SK-N-SH treated with all-trans-retinoic acid at 6 μM for 48 hours (cell line): ENCODE measurements around the gene INAVA.

Experiments used
- ATAC-seq: fragments of 200-7000 bp; cut with Tn5 transposase; 3 replicates; pipeline ENCODE4 v1.9.1; 2020; ENCODE audit warnings: mild to moderate bottlenecking, moderate library complexity
- ARNTL ChIP-seq: fragments of 450-650 bp; formaldehyde crosslinking; IDR thresholded peaks from 2 replicates; pipeline ENCODE4 v1.5.0; 2020; ENCODE audit warnings: low read depth, mild to moderate bottlenecking, moderate library complexity, borderline replicate concordance
- BACH2 ChIP-seq: fragments of 250-450 bp; sonication (Bioruptor Pico); IDR thresholded peaks from 2 replicates; pipeline ENCODE4 v1.9.0; 2021; ENCODE audit warnings: mild to moderate bottlenecking, borderline replicate concordance
- CSDC2 ChIP-seq: fragments of 250-450 bp; sonication (Bioruptor Pico); IDR thresholded peaks from 2 replicates; pipeline ENCODE4 v1.5.0; 2020; ENCODE audit warnings: mild to moderate bottlenecking, moderate library complexity
- CSRNP3 ChIP-seq: fragments of 250-450 bp; sonication (Bioruptor Pico); IDR thresholded peaks from 2 replicates; pipeline ENCODE4 v1.5.1; 2021; ENCODE audit warnings: mild to moderate bottlenecking, moderate library complexity
- ESRRG ChIP-seq: fragments of 250-450 bp; sonication (Bioruptor Pico); IDR thresholded peaks from 2 replicates; pipeline ENCODE4 v1.6.1; 2021; ENCODE audit warnings: mild to moderate bottlenecking
- GLIS3 ChIP-seq: fragments of 250-450 bp; sonication (Bioruptor Pico); IDR thresholded peaks from 2 replicates; pipeline ENCODE4 v1.5.0; 2020; ENCODE audit warnings: mild to moderate bottlenecking, moderate library complexity
- ISL1 ChIP-seq: fragments of 250-450 bp; sonication (Bioruptor Pico); IDR thresholded peaks from 2 replicates; pipeline ENCODE4 v2.1.2; 2022; ENCODE audit warnings: mild to moderate bottlenecking, moderate library complexity
- OSR1 ChIP-seq: fragments of 250-450 bp; sonication (Bioruptor Pico); IDR thresholded peaks from 2 replicates; pipeline ENCODE4 v1.8.0; 2022; ENCODE audit warnings: moderate library complexity, mild to moderate bottlenecking, inconsistent platforms
- PATZ1 ChIP-seq: fragments of 250-450 bp; sonication (Bioruptor Pico); IDR thresholded peaks from 2 replicates; pipeline ENCODE4 v1.8.0; 2020; ENCODE audit warnings: mild to moderate bottlenecking, moderate library complexity, borderline replicate concordance
- POU6F1 ChIP-seq: fragments of 250-450 bp; sonication (Bioruptor Pico); IDR thresholded peaks from 2 replicates; pipeline ENCODE4 v1.8.0; 2021; ENCODE audit warnings: low read depth, mild to moderate bottlenecking, moderate library complexity, borderline replicate concordance
- PPARA ChIP-seq: fragments of 250-450 bp; sonication (Bioruptor Pico); IDR thresholded peaks from 2 replicates; pipeline ENCODE4 v1.5.0; 2020; ENCODE audit warnings: mild to moderate bottlenecking, borderline replicate concordance
- RARB ChIP-seq: fragments of 250-450 bp; sonication (Bioruptor Pico); IDR thresholded peaks from 2 replicates; pipeline ENCODE4 v1.8.0; 2021; ENCODE audit warnings: mild to moderate bottlenecking, moderate library complexity
- SNAI2 ChIP-seq: fragments of 250-450 bp; sonication (Bioruptor Pico); IDR thresholded peaks from 2 replicates; pipeline ENCODE4 v1.5.0; 2020; ENCODE audit warnings: mild to moderate bottlenecking, moderate library complexity
- TCF4 ChIP-seq: fragments of 250-450 bp; sonication (Bioruptor Pico); IDR thresholded peaks from 2 replicates; pipeline ENCODE4 v1.8.0; 2021; ENCODE audit warnings: mild to moderate bottlenecking, moderate library complexity, borderline replicate concordance
- TOX ChIP-seq: fragments of 250-450 bp; sonication (Bioruptor Pico); IDR thresholded peaks from 2 replicates; pipeline ENCODE4 v1.8.0; 2021; ENCODE audit warnings: mild to moderate bottlenecking, moderate library complexity, borderline replicate concordance
- TSHZ2 ChIP-seq: fragments of 250-450 bp; sonication (Bioruptor Pico); IDR thresholded peaks from 2 replicates; pipeline ENCODE4 v1.5.0; 2020; ENCODE audit warnings: mild to moderate bottlenecking, moderate library complexity
- ZC3H10 ChIP-seq: fragments of 250-450 bp; sonication (Bioruptor Pico); IDR thresholded peaks from 2 replicates; pipeline ENCODE4 v1.5.1; 2021; ENCODE audit warnings: mild to moderate bottlenecking, moderate library complexity
- ZFP3 ChIP-seq: fragments of 250-450 bp; sonication (Bioruptor Pico); IDR thresholded peaks from 2 replicates; pipeline ENCODE4 v1.5.0; 2020; ENCODE audit warnings: mild to moderate bottlenecking, moderate library complexity
- ZFP30 ChIP-seq: fragments of 450-650 bp; formaldehyde crosslinking; IDR thresholded peaks from 2 replicates; pipeline ENCODE4 v1.5.0; 2022; ENCODE audit warnings: mild to moderate bottlenecking, moderate library complexity
- ZNF565 ChIP-seq: fragments of 450-650 bp; formaldehyde crosslinking; conservative IDR thresholded peaks from 2 replicates; pipeline ENCODE4 v1.5.0; 2020; ENCODE audit warnings: low read depth, mild to moderate bottlenecking, moderate library complexity
- ZNF70 ChIP-seq: fragments of 450-650 bp; formaldehyde crosslinking; IDR thresholded peaks from 2 replicates; pipeline ENCODE4 v1.5.0; 2020; ENCODE audit warnings: mild to moderate bottlenecking, moderate library complexity
- ZNF8 ChIP-seq: fragments of 450-650 bp; formaldehyde crosslinking; IDR thresholded peaks from 2 replicates; pipeline ENCODE4 v1.5.0; 2020; ENCODE audit warnings: mild to moderate bottlenecking, moderate library complexity
- TF ChIP-seq, protein P1 (sequence below): fragments of 250-450 bp; sonication (Bioruptor Pico); IDR thresholded peaks from 2 replicates; pipeline ENCODE4 v1.5.1; 2020; ENCODE audit warnings: low read depth, mild to moderate bottlenecking, moderate library complexity

Gene INAVA

GRCh38 chr1:200856716-200857357 is 37.9 kb upstream of the INAVA start:
- ATAC-seq = peak; percentile 47
- TF ChIP-seq ARNTL (CRISPR knock-in tag) (no peak), BACH2 (CRISPR knock-in tag) (no peak), ESRRG (CRISPR knock-in tag) (no peak), ZFP3 (CRISPR knock-in tag) (no peak), CSDC2 (no peak), ZFP30 (CRISPR knock-in tag) (no peak), GLIS3 (CRISPR knock-in tag) (no peak), PATZ1 (CRISPR knock-in tag) (no peak), TOX (CRISPR knock-in tag) (no peak), CSRNP3 (CRISPR knock-in tag) (no peak), SNAI2 (no peak), ZC3H10 (CRISPR knock-in tag) (no peak), TSHZ2 (CRISPR knock-in tag) (no peak), ZNF70 (no peak), POU6F1 (no peak), ISL1 (CRISPR knock-in tag) (no peak), PPARA (CRISPR knock-in tag) (no peak), ZNF8 (CRISPR knock-in tag) (no peak)
- TF ChIP-seq, all 23 proteins: peak for 0

- TF ChIP-seq TOX (CRISPR knock-in tag) (no peak), RARB (no peak), ARNTL (CRISPR knock-in tag) (no peak), TSHZ2 (CRISPR knock-in tag) (no peak), ZFP3 (CRISPR knock-in tag) (no peak), ZC3H10 (CRISPR knock-in tag) (no peak), BACH2 (CRISPR knock-in tag) (no peak), OSR1 (CRISPR knock-in tag) (no peak), TCF4 (CRISPR knock-in tag) (no peak), ZNF565 (CRISPR knock-in tag) (no peak), ISL1 (CRISPR knock-in tag) (no peak), SNAI2 (no peak), PPARA (CRISPR knock-in tag) (no peak), ZNF70 (no peak)
- TF ChIP-seq, protein P1, sequence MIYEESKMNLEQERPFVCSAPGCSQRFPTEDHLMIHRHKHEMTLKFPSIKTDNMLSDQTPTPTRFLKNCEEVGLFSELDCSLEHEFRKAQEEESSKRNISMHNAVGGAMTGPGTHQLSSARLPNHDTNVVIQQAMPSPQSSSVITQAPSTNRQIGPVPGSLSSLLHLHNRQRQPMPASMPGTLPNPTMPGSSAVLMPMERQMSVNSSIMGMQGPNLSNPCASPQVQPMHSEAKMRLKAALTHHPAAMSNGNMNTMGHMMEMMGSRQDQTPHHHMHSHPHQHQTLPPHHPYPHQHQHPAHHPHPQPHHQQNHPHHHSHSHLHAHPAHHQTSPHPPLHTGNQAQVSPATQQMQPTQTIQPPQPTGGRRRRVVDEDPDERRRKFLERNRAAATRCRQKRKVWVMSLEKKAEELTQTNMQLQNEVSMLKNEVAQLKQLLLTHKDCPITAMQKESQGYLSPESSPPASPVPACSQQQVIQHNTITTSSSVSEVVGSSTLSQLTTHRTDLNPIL (CRISPR knock-in tag) = no peak
- no peak for ATAC-seq
These were observed 36.9 kb upstream of the INAVA start for GRCh38 chr1:200857804-200858203.
